CD4-positive, alpha-beta T cell (primary cell): ENCODE measurements around the gene FLCN. TPM values are rescaled to one million over a fixed set of nuclear protein-coding genes. Genes with fewer than 3 reads are reported as not detected.
"Not testable (repeated sequence)": the region's sequence is repeated elsewhere in the genome, so short reads cannot be mapped to it uniquely, and the experiment has no call there.

Experiments used
- ATAC-seq: fragments of 200-7000 bp; cut with Tn5 transposase; one replicate; pipeline ENCODE4 v1.10.0; 2022; ENCODE audit warnings: mild to moderate bottlenecking; ENCODE audit not compliant: poor library complexity
- CTCF ChIA-PET: fragments of 350-600 bp; sonication (Branson Sonifier 250); formaldehyde crosslinking; loops from one replicate; lab custom pipeline; 2021; ENCODE audit warnings: antibody characterized with exemption, inconsistent platforms; lab: Charles Lee
- POLR2A ChIA-PET: fragments of 350-600 bp; sonication (Branson Sonifier 250); formaldehyde crosslinking; loops from one replicate; lab custom pipeline; 2021; ENCODE audit warnings: antibody characterized with exemption, inconsistent platforms; lab: Charles Lee
- DNase-seq, 14 experiments: peaks; one replicate each; pipeline ENCODE4 v3.0.0-alpha.2; 2013 to 2020; ENCODE audit warnings: mixed read lengths in 2 of 14
- H3K27ac ChIP-seq, 2 donors: one replicate each; pipeline versions ENCODE4 v1.5.1 to v1.7.0; 2013; ENCODE audit warnings: low read length in 2 of 2, low read depth in 1 of 2, mild to moderate bottlenecking in 1 of 2
- H3K27me3 ChIP-seq, 2 experiments: 1 replicate in 1 of 2; 2 replicates in 1 of 2; pipeline versions ENCODE4 v1.6.1 to v1.7.0; 2013; ENCODE audit warnings: low read length in 2 of 2, control low read depth in 1 of 2, mild to moderate bottlenecking in 1 of 2, moderate library complexity in 1 of 2; ENCODE audit not compliant: insufficient read depth in 2 of 2, control insufficient read depth in 1 of 2
- H3K36me3 ChIP-seq: one replicate; pipeline ENCODE4 v1.6.1; 2013; ENCODE audit warnings: low read length, control low read depth; ENCODE audit not compliant: insufficient read depth
- H3K4me1 ChIP-seq: one replicate; pipeline ENCODE4 v1.6.1; 2013; ENCODE audit warnings: low read length, control low read depth; ENCODE audit not compliant: insufficient read depth
- H3K4me3 ChIP-seq: one replicate; pipeline ENCODE4 v1.5.1; 2013; ENCODE audit warnings: mild to moderate bottlenecking, low read length, moderate library complexity
- H3K9me3 ChIP-seq, 2 experiments: 1 replicate in 1 of 2; 2 replicates in 1 of 2; pipeline versions ENCODE4 v1.6.1 to v1.7.0; 2013; ENCODE audit warnings: low read length in 2 of 2, mild to moderate bottlenecking in 2 of 2, control low read depth in 1 of 2, moderate library complexity in 1 of 2; ENCODE audit not compliant: control insufficient read depth in 1 of 2, insufficient read depth in 1 of 2
- H3K27ac Mint-ChIP-seq: one replicate; pipeline ENCODE4 v1.8.0; 2020; ENCODE audit warnings: mixed read lengths
- H3K27me3 Mint-ChIP-seq: one replicate; pipeline ENCODE4 v1.8.0; 2021; ENCODE audit warnings: mixed read lengths
- H3K36me3 Mint-ChIP-seq: one replicate; pipeline ENCODE4 v1.8.0; 2021; ENCODE audit warnings: low read depth, mixed read lengths
- H3K4me1 Mint-ChIP-seq: one replicate; pipeline ENCODE4 v1.8.0; 2021; ENCODE audit warnings: low read depth, mixed read lengths
- H3K4me3 Mint-ChIP-seq: one replicate; pipeline ENCODE4 v1.8.0; 2020; ENCODE audit warnings: mild to moderate bottlenecking, mixed read lengths
- H3K9me3 Mint-ChIP-seq: one replicate; pipeline ENCODE4 v1.8.0; 2020; ENCODE audit warnings: mixed read lengths
- intact Hi-C, 2 experiments: fragments of 100-400 bp; cut with DNase I in 1 of 2; cut with micrococcal nuclease in 1 of 2; formaldehyde crosslinking; loops; one replicate each; pipeline versions ENCODE4 v1.15.1 to v1.9.0; 2023 to 2025; cut with DNase I, micrococcal nuclease
- total RNA-seq, 174 experiments: library from RNA in 2 of 174; stranded (reverse) in 2 of 174; gene quantifications; one replicate each; pipeline ENCODE4 v1.2.3 and lab custom pipeline; 2021 to 2026
- TF ChIP-seq, protein P1 (sequence below): fragments of 200-600 bp; IDR thresholded peaks from one replicate; pipeline ENCODE4 v1.8.0; 2022; ENCODE audit warnings: antibody characterized with exemption, mild to moderate bottlenecking

Gene FLCN
- total RNA-seq, 2 experiments from 2014 or later = 12.1 to 15.9 TPM

DNA sequence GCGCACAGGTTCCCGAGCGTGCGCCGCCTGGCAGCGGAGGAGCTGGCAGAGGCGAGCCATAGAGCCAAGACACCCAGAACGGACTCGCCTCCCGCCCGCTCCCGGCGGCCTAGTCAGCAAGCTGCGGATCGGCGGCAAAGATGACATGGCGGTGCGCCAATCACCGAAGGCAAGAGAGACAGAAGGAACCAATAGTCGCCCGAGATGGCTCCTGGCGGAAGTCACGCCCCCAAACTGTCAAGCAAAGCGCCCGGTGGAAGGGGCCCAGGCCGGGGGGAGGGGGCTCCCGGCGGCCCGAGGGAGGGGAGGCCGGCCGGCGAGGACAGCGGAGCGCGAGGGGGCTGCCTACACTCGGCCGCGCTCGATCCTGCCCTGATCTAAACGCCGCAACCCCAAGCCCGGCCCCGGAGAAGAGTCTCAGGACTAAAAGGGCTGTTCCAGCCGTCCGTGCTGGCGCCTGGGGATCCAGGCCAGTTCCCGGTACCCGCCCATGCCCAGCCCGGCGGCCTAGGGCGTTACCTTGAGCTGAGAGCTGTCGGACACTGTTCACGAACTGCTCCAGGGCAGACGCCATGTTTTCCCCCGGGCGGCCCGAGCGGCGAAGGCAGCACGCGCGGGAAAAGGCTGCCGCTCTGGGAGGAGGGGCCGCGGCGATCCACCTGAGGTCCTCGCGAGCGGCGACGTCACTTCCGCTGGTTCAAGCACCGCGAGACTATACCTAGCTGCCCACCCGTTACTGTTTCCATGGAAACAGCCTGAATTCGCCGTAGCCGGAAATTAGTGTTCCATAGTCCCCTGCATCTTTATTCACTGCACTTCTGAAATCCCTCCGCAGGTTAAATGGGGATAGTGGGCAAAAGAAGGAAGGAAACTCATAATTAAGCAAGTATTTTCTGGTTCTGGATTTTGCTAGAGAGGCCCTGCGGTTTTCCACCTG lies 43.9 kb upstream of the FLCN start, which contains the start of gene COPS3:
Gene COPS3, minus strand, starts transcription at position 634 of the 937 bp plus-strand sequence. Its CDS starts 60 bp downstream, at position 574.
- ATAC-seq = peak; percentile 87
- CTCF ChIA-PET = interaction anchor here (0.6 to 1.6 kb wide), 4 partner anchors 10 to 216 kb away, joined by 3 to 5 read pairs (median 3); no protein-coding TSS in a partner anchor
- Histone ChIP-seq H3K27ac (peak within 1 kb of the TSS; percentile 96 to 99), H3K4me3 (peak within 1 kb of the TSS; percentile 98), H3K36me3 (peaks cover 13% of the 10 kb centered on the region), H3K4me1 (peaks cover 36% of the 10 kb centered on the region), H3K9me3 (no peaks in the 10 kb centered on the region), H3K27me3 (no peaks in the 10 kb centered on the region)
- TF ChIP-seq, protein P1, sequence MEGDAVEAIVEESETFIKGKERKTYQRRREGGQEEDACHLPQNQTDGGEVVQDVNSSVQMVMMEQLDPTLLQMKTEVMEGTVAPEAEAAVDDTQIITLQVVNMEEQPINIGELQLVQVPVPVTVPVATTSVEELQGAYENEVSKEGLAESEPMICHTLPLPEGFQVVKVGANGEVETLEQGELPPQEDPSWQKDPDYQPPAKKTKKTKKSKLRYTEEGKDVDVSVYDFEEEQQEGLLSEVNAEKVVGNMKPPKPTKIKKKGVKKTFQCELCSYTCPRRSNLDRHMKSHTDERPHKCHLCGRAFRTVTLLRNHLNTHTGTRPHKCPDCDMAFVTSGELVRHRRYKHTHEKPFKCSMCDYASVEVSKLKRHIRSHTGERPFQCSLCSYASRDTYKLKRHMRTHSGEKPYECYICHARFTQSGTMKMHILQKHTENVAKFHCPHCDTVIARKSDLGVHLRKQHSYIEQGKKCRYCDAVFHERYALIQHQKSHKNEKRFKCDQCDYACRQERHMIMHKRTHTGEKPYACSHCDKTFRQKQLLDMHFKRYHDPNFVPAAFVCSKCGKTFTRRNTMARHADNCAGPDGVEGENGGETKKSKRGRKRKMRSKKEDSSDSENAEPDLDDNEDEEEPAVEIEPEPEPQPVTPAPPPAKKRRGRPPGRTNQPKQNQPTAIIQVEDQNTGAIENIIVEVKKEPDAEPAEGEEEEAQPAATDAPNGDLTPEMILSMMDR = no peak
- Mint-ChIP-seq H3K4me3 (peak within 1 kb of the TSS; percentile 99), H3K27ac (peak within 1 kb of the TSS; percentile 98), H3K9me3 (no peaks in the 10 kb centered on the region), H3K4me1 (peaks cover 46% of the 10 kb centered on the region), H3K36me3 (peaks cover 26% of the 10 kb centered on the region), H3K27me3 (no peaks in the 10 kb centered on the region)
- peak; percentile 92 to 99 (median 96) for DNase-seq
- POLR2A ChIA-PET = interaction anchor here (0.7 to 2.2 kb wide), 12 partner anchors 12 to 311 kb away, joined by 3 to 14 read pairs (median 4); partner anchors contain the start of genes FLCN and PEMT
- intact Hi-C loops = loop anchor here (1.0 to 10.0 kb wide), 9 partner anchors 24 to 904 kb away; partner anchors contain the start of genes FLCN (in 2 of the 2), ALKBH5 (in 1 of the 2), DRG2 (in 1 of the 2) and MED9 (in 1 of the 2)

GRCh38 chr17:17279316-17279715 lies 42.3 kb upstream of the FLCN start:
- Histone ChIP-seq H3K27ac (no peak overlapping the region), H3K36me3 (peaks cover 24% of the 10 kb centered on the region), H3K4me1 (peaks cover 36% of the 10 kb centered on the region), H3K9me3 (no peaks in the 10 kb centered on the region), H3K4me3 (no peak overlapping the region), H3K27me3 (no peaks in the 10 kb centered on the region)
- H3K27ac Mint-ChIP-seq = peak overlapping the region; percentile 71
- H3K4me3 Mint-ChIP-seq = peak overlapping the region; percentile 99
- no peaks in the 10 kb centered on the region for H3K27me3 Mint-ChIP-seq
- TF ChIP-seq, protein P1 = no peak
- H3K36me3 Mint-ChIP-seq = peaks cover 37% of the 10 kb centered on the region
- no peaks in the 10 kb centered on the region for H3K9me3 Mint-ChIP-seq
- intact Hi-C loops = no loop called here
- ChIA-PET POLR2A (interaction anchor here (1.3 kb wide), 1 partner anchor 26 kb away, joined by 3 read pairs; no protein-coding TSS in a partner anchor), CTCF (no interaction called here)
- H3K4me1 Mint-ChIP-seq = peaks cover 46% of the 10 kb centered on the region
- no peak for DNase-seq
- ATAC-seq = no peak

GRCh38 chr17:17277431-17277830 lies 40.5 kb upstream of the FLCN start:
- POLR2A ChIA-PET, DNase-seq, H3K9me3 ChIP-seq, intact Hi-C loops, CTCF ChIA-PET, H3K27ac ChIP-seq, H3K4me3 ChIP-seq, H3K4me3 Mint-ChIP-seq, H3K9me3 Mint-ChIP-seq, H3K27me3 ChIP-seq, H3K27me3 Mint-ChIP-seq, ATAC-seq: not testable (repeated sequence)
- Histone ChIP-seq H3K4me1 (peaks cover 36% of the 10 kb centered on the region), H3K36me3 (peaks cover 42% of the 10 kb centered on the region)
- peaks cover 46% of the 10 kb centered on the region for H3K4me1 Mint-ChIP-seq
- peak overlapping the region; percentile 15 for H3K27ac Mint-ChIP-seq
- H3K36me3 Mint-ChIP-seq = peaks cover 56% of the 10 kb centered on the region
